Measurements from ENCODE around the gene HS2ST1. TPM values are rescaled to one million over a fixed set of nuclear protein-coding genes. Genes with fewer than 3 reads are reported as not detected.

The HS2ST1 gene
- total RNA-seq, 2 donors from 2014 or later, result 11.5 to 11.7 TPM

Other genes with a start within 250 kb of the HS2ST1 start
- 10 to 100 TPM; 26.9 to 44.0 TPM for gene SH3GLB1, start 210.1 kb upstream of the HS2ST1 start, total RNA-seq
- 100 to 1,000 TPM; 137 to 175 TPM for gene SELENOF, start 509 bp upstream of the HS2ST1 start, total RNA-seq